GM13977 (cell line): ENCODE measurements around the gene GART.

Experiments used
- DNase-seq: peaks from one replicate; pipeline ENCODE4 v3.0.0; 2012; ENCODE audit warnings: low spot score
- in situ Hi-C: fragments of 300-500 bp; cut with MboI; formaldehyde crosslinking; loops from one replicate; pipeline ENCODE4 v1.12.0; 2022; ENCODE audit warnings: low sequenced_read_pairs, low pct_unique_long_range_greater_than_20kb, mixed read lengths, inconsistent platforms; ENCODE audit not compliant: unreplicated experiment
- TF ChIP-seq, protein P1 (sequence below): IDR thresholded peaks from 2 replicates; pipeline ENCODE4 v1.5.1; 2012; ENCODE audit warnings: mild to moderate bottlenecking, control low read depth; ENCODE audit not compliant: insufficient read depth; ENCODE audit errors: extremely low read depth, missing control alignments

The GART gene

DNA sequence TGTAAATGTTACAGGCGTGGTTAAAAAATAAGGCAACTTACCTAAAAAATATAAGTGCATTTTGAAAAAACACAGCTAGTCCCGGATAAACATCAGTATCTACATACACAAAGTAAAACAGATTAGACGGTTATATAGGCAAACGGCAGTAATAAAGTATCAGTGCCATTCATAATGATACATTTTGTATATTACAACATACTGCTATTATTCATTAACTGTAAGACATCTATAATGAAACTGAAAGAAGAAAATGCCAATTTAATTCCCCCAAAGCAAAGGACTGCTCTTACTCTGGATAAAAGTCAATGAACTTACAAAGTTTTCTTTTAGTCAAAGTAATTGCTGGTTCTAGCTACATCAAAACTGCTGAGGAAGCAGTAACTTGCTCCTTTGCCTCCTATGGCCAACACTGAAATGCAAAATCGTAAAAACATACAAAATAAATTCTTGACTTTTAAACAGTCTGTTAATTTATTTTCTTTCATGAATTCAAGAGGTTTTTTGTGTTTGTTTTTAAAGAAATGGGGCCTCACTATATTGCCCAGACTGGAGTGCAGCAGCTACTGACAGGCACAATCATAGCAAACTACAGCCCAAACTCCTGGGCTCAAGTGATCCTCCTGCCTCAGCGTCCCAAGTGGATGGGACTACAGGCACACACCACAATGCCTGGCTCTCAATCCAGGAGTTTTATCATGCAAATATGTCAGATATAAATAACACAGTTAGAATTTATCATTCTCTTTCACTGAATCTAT, 86.1 kb downstream of the GART start:
- in situ Hi-C loops = no loop called here
- no peak for DNase-seq
- TF ChIP-seq, protein P1, sequence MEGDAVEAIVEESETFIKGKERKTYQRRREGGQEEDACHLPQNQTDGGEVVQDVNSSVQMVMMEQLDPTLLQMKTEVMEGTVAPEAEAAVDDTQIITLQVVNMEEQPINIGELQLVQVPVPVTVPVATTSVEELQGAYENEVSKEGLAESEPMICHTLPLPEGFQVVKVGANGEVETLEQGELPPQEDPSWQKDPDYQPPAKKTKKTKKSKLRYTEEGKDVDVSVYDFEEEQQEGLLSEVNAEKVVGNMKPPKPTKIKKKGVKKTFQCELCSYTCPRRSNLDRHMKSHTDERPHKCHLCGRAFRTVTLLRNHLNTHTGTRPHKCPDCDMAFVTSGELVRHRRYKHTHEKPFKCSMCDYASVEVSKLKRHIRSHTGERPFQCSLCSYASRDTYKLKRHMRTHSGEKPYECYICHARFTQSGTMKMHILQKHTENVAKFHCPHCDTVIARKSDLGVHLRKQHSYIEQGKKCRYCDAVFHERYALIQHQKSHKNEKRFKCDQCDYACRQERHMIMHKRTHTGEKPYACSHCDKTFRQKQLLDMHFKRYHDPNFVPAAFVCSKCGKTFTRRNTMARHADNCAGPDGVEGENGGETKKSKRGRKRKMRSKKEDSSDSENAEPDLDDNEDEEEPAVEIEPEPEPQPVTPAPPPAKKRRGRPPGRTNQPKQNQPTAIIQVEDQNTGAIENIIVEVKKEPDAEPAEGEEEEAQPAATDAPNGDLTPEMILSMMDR = no peak
